HFFc6 (cell line): ENCODE results near the gene PTPRD. TPM values are rescaled to one million over a fixed set of nuclear protein-coding genes. Genes with fewer than 3 reads are reported as not detected.

Experiments used
- DNase-seq: peaks from one replicate; pipeline ENCODE4 v3.0.0-alpha.2; 2018
- H3K27ac Mint-ChIP-seq: 2 replicates; pipeline ENCODE4 v1.8.0; 2020; ENCODE audit warnings: mild to moderate bottlenecking, mixed read lengths
- H3K27me3 Mint-ChIP-seq: 2 replicates; pipeline ENCODE4 v1.8.0; 2021; ENCODE audit warnings: mild to moderate bottlenecking, moderate library complexity, mixed read lengths; ENCODE audit not compliant: insufficient read depth
- H3K36me3 Mint-ChIP-seq: 2 replicates; pipeline ENCODE4 v1.8.0; 2021; ENCODE audit warnings: low read depth, mixed read lengths
- H3K4me1 Mint-ChIP-seq: 2 replicates; pipeline ENCODE4 v1.8.0; 2020; ENCODE audit warnings: low read depth, mixed read lengths
- H3K4me3 Mint-ChIP-seq: 2 replicates; pipeline ENCODE4 v1.8.0; 2020; ENCODE audit warnings: mild to moderate bottlenecking, moderate library complexity, mixed read lengths
- H3K9me3 Mint-ChIP-seq: 2 replicates; pipeline ENCODE4 v1.8.0; 2020; ENCODE audit warnings: mild to moderate bottlenecking, mixed read lengths
- total RNA-seq, 6 experiments: library from RNA; stranded (reverse); fragmentation: NEBNext Ultra II Directional; extraction: Animal tissue kit (Norgen Biotek cat#: 25700); gene quantifications; 2 replicates in 1 of 6; 3 replicates in 5 of 6; pipeline ENCODE4 v1.2.3, GENCODE V29; 2021
- TF ChIP-seq, protein P1 (sequence below): fragments of 200-600 bp; sonication (generic); IDR thresholded peaks from 2 replicates; pipeline ENCODE4 v1.5.0; 2021; ENCODE audit warnings: antibody characterized with exemption, mild to moderate bottlenecking

The PTPRD gene
- total RNA-seq, 6 experiments from 2014 or later: not detected

DNA sequence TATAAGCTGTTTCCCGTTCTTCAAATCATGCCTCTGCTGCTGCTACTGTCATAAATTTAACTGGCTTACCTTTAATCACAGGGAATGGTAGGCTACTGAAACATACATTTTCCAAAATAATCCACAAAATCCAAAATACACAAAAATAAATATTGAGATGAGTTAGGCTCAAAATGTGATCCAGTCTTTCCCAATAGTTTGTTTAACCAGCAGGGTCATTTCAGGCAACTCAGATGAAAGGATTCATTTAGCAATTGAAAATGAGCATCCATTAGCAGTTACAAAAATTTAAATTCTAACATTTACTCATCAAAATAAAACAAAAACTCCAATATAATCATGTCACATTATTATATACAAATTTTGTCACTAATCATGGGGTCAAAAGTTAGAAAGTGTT, 1797.6 kb downstream of the PTPRD start:
- Mint-ChIP-seq H3K4me1 (no peaks in the 10 kb centered on the region), H3K27ac (no peak overlapping the region), H3K9me3 (peaks cover 34% of the 10 kb centered on the region), H3K27me3 (no peaks in the 10 kb centered on the region), H3K4me3 (no peak overlapping the region), H3K36me3 (no peaks in the 10 kb centered on the region)
- no peak for DNase-seq
- TF ChIP-seq, protein P1, sequence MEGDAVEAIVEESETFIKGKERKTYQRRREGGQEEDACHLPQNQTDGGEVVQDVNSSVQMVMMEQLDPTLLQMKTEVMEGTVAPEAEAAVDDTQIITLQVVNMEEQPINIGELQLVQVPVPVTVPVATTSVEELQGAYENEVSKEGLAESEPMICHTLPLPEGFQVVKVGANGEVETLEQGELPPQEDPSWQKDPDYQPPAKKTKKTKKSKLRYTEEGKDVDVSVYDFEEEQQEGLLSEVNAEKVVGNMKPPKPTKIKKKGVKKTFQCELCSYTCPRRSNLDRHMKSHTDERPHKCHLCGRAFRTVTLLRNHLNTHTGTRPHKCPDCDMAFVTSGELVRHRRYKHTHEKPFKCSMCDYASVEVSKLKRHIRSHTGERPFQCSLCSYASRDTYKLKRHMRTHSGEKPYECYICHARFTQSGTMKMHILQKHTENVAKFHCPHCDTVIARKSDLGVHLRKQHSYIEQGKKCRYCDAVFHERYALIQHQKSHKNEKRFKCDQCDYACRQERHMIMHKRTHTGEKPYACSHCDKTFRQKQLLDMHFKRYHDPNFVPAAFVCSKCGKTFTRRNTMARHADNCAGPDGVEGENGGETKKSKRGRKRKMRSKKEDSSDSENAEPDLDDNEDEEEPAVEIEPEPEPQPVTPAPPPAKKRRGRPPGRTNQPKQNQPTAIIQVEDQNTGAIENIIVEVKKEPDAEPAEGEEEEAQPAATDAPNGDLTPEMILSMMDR: no peak

DNA sequence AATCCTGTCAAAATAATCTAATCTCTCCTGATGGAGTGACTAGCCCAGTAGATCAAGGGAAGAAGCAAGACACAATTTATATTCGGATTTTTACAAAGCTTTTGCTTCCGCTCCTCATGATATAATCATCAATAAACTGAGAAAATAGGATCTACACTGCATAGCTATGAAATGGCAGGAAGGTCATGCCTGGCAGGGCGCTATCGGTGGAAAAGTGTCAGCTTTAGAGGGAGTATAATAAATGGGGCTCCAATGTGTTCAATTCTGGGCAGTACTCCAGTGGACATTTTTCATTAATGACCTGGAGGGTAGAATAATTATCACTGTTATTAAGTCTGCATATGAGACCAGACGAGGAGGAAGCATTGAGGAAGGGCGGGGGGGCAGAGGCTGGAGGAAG, 1799.9 kb downstream of the PTPRD start:
- Mint-ChIP-seq H3K27ac (no peak overlapping the region), H3K36me3 (no peaks in the 10 kb centered on the region; the same call in 1 of the 2 replicates), H3K9me3 (peaks cover 54% of the 10 kb centered on the region), H3K4me1 (no peaks in the 10 kb centered on the region), H3K4me3 (no peak overlapping the region), H3K27me3 (no peaks in the 10 kb centered on the region)
- DNase-seq: no peak
- TF ChIP-seq, protein P1: no peak

DNA sequence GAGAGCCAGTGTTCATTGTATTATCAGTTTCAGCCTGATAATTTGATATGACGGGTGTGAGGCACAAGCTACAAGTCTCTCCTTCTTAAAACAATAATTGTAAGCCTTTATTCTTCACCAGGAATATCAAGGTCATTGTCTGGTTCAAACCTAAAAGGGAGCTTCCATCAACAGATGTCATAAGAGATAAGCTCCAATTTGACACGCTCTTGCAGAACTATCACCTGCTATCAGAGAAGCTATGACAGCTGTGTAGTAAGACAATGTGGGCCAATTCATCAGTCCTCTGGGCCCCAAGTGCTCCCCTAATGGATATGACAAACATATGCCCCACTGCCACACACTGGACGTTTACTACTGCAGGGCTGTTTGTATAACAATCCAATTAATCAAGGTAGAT, 1803.1 kb downstream of the PTPRD start:
- H3K27ac Mint-ChIP-seq: no peak overlapping the region
- H3K27me3 Mint-ChIP-seq: no peaks in the 10 kb centered on the region
- H3K9me3 Mint-ChIP-seq: peaks cover 61% of the 10 kb centered on the region
- no peaks in the 10 kb centered on the region; the same call in 1 of the 2 replicates for H3K36me3 Mint-ChIP-seq
- H3K4me1 Mint-ChIP-seq: no peaks in the 10 kb centered on the region
- no peak overlapping the region for H3K4me3 Mint-ChIP-seq
- DNase-seq: no peak
- TF ChIP-seq, protein P1: no peak

DNA sequence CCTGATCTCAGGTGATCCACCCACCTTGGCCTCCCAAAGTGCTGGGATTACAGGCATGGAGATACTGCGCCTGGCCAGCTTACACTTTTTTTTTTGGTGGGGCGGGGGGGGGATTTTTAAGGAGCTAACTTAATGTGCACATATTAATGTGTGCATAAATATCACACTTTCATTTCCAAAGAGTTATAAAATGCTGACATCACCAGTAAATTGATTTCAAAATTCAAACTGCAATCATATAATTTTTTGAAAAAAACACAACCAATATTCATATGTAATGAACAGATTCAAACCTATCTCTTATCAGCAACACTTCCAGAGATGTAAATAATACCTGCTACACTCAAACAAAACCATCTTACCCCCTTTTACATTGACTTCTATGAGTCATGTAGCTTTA, 1806.7 kb downstream of the PTPRD start:
- H3K4me3 Mint-ChIP-seq: no peak overlapping the region
- peaks cover 49% of the 10 kb centered on the region for H3K9me3 Mint-ChIP-seq
- H3K27ac Mint-ChIP-seq: no peak overlapping the region
- TF ChIP-seq, protein P1: no peak
- no peaks in the 10 kb centered on the region for H3K4me1 Mint-ChIP-seq
- DNase-seq: no peak
- H3K36me3 Mint-ChIP-seq: no peaks in the 10 kb centered on the region; the same call in 1 of the 2 replicates
- H3K27me3 Mint-ChIP-seq: no peaks in the 10 kb centered on the region

DNA sequence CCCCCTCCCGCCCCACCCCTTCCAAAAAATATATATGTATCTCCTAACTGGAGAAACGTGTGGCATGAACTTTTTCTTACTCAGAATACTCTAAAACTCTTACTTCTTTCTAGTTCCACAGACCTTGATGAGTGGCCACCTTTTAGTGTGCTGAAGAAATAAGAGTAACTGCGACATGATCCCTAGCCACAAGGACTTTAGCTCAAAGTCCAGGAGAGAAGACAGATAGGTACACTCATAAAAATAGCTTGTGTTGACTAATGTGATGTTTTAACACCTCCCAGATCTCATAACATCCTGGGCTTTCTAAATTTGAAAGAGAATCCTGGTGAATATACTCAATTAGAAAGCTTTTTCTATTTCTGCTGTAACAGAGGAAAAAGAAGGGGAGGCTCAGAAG, 1808.2 kb downstream of the PTPRD start:
- no peak overlapping the region for H3K4me3 Mint-ChIP-seq
- no peaks in the 10 kb centered on the region for H3K27me3 Mint-ChIP-seq
- TF ChIP-seq, protein P1: no peak
- H3K4me1 Mint-ChIP-seq: no peaks in the 10 kb centered on the region
- no peak overlapping the region for H3K27ac Mint-ChIP-seq
- no peak for DNase-seq
- H3K9me3 Mint-ChIP-seq: peaks cover 47% of the 10 kb centered on the region
- no peaks in the 10 kb centered on the region; the same call in 1 of the 2 replicates for H3K36me3 Mint-ChIP-seq

DNA sequence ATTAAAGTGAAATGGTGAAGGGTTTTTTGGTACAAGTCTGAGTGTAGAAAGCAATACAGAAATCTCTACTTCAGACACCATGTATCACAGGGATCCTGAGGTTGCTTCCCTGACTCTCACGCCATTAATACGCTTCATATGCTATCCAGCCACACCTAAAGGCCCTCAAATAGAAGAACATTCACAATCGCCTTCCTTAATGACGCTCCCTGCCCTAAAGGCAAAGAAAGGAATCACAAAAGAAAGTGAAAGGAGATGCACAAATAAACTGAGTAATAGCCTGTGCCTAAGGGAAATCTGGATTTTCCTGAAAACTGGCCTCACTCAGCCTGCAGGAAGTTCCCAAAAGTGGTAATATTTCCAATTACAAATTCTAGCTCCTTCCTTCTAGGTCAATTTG, 1810.6 kb downstream of the PTPRD start:
- Mint-ChIP-seq H3K27me3 (no peaks in the 10 kb centered on the region), H3K4me1 (no peaks in the 10 kb centered on the region), H3K36me3 (no peaks in the 10 kb centered on the region), H3K27ac (no peak overlapping the region), H3K4me3 (no peak overlapping the region), H3K9me3 (peaks cover 31% of the 10 kb centered on the region)
- no peak for DNase-seq
- TF ChIP-seq, protein P1: no peak
